Astrocyte of the hippocampus (primary cell): ENCODE measurements around the gene XYLB.
A peak's percentile ranks its signal among the peaks of the same experiment; 100 is the strongest.

ENCODE experiments used
- DNase-seq: peaks from one replicate; pipeline ENCODE4 v3.0.0; 2011; ENCODE audit warnings: low read depth, low spot score

XYLB gene

GRCh38 chr3:38323060-38323459 lies 23.5 kb upstream of the XYLB start:
- no peak for DNase-seq

GRCh38 chr3:38325256-38325655 lies 21.3 kb upstream of the XYLB start:
- DNase-seq, result no peak

GRCh38 chr3:38327335-38328009 lies 19.1 kb upstream of the XYLB start:
- peak; percentile 34 for DNase-seq

GRCh38 chr3:38331257-38332022 lies 15.1 kb upstream of the XYLB start:
- DNase-seq, result no peak

GRCh38 chr3:38332201-38332600 lies 14.4 kb upstream of the XYLB start:
- DNase-seq, result no peak

- DNase-seq, result peak; percentile 91
These were observed 12.2 kb upstream of the XYLB start for GRCh38 chr3:38334142-38335055.

- no peak for DNase-seq
These were observed 11.3 kb upstream of the XYLB start for GRCh38 chr3:38335263-38335662.

GRCh38 chr3:38337703-38338102 lies 8.9 kb upstream of the XYLB start:
- no peak for DNase-seq

GRCh38 chr3:38343797-38344594 lies 2.6 kb upstream of the XYLB start:
- peak; percentile 13 for DNase-seq

- no peak for DNase-seq
These were observed 552 bp upstream of the XYLB start for GRCh38 chr3:38345879-38346586.

- DNase-seq, result no peak
These were observed 1.0 kb downstream of the XYLB start for GRCh38 chr3:38347421-38348200.

GRCh38 chr3:38348903-38349302 lies 2.3 kb downstream of the XYLB start:
- DNase-seq, result peak; percentile 31

- peak; percentile 16 for DNase-seq
These were observed 3.2 kb downstream of the XYLB start for GRCh38 chr3:38349684-38350359.

GRCh38 chr3:38353151-38353550 lies 6.6 kb downstream of the XYLB start:
- DNase-seq, result no peak

GRCh38 chr3:38354588-38355330 lies 8.2 kb downstream of the XYLB start:
- DNase-seq, result peak; percentile 65

- no peak for DNase-seq
These were observed 12.5 kb downstream of the XYLB start for GRCh38 chr3:38359038-38359437.

- no peak for DNase-seq
These were observed 13.8 kb downstream of the XYLB start for GRCh38 chr3:38360345-38360744.

GRCh38 chr3:38361496-38361895 lies 14.9 kb downstream of the XYLB start:
- no peak for DNase-seq

GRCh38 chr3:38362825-38363224 lies 16.2 kb downstream of the XYLB start:
- no peak for DNase-seq
